ENCODE results near the gene TTR.

The TTR gene

GRCh38 chr18:31591628-31592027, at the start of gene TTR:
TTR (plus strand) TSS chr18:31591877; CDS start chr18:31591903, 26 bp downstream.
- DNase-seq (ENCODE audit: low read depth) = no peak

- DNase-seq (ENCODE audit: low read depth) = no peak
Measured at GRCh38 chr18:31546476-31546875, 45.2 kb upstream of the TTR start.

- DNase-seq (ENCODE audit: low read depth) = no peak
Measured at GRCh38 chr18:31548853-31549252, 42.8 kb upstream of the TTR start.

- DNase-seq (ENCODE audit: low read depth) = no peak
Measured at GRCh38 chr18:31549416-31549815, 42.3 kb upstream of the TTR start.

GRCh38 chr18:31551883-31552282, 39.8 kb upstream of the TTR start:
- no peak for DNase-seq (ENCODE audit: low read depth)

GRCh38 chr18:31553800-31554199, 37.9 kb upstream of the TTR start:
- DNase-seq (ENCODE audit: low read depth) = no peak

GRCh38 chr18:31554776-31555175, 36.9 kb upstream of the TTR start:
- no peak for DNase-seq (ENCODE audit: low read depth)

- no peak for DNase-seq (ENCODE audit: low read depth)
Measured at GRCh38 chr18:31555971-31556747, 35.5 kb upstream of the TTR start.

GRCh38 chr18:31557446-31557845, 34.2 kb upstream of the TTR start:
- no peak for DNase-seq (ENCODE audit: low read depth)

GRCh38 chr18:31558567-31558966, 33.1 kb upstream of the TTR start:
- no peak for DNase-seq (ENCODE audit: low read depth)

- DNase-seq (ENCODE audit: low read depth) = no peak
Measured at GRCh38 chr18:31562726-31563125, 29.0 kb upstream of the TTR start.

GRCh38 chr18:31563778-31564177, 27.9 kb upstream of the TTR start:
- no peak for DNase-seq (ENCODE audit: low read depth)

- DNase-seq (ENCODE audit: low read depth) = no peak
Measured at GRCh38 chr18:31565345-31565744, 26.3 kb upstream of the TTR start.

- no peak for DNase-seq (ENCODE audit: low read depth)
Measured at GRCh38 chr18:31565782-31566512, 25.7 kb upstream of the TTR start.

GRCh38 chr18:31566576-31567306, 24.9 kb upstream of the TTR start:
- no peak for DNase-seq (ENCODE audit: low read depth)

GRCh38 chr18:31572368-31572767, 19.3 kb upstream of the TTR start:
- DNase-seq (ENCODE audit: low read depth) = no peak

GRCh38 chr18:31573051-31573450, 18.6 kb upstream of the TTR start:
- no peak for DNase-seq (ENCODE audit: low read depth)

GRCh38 chr18:31574359-31574758, 17.3 kb upstream of the TTR start:
- no peak for DNase-seq (ENCODE audit: low read depth)

- DNase-seq (ENCODE audit: low read depth) = no peak
Measured at GRCh38 chr18:31575515-31576257, 16.0 kb upstream of the TTR start.

- DNase-seq (ENCODE audit: low read depth) = no peak
Measured at GRCh38 chr18:31576670-31577069, 15.0 kb upstream of the TTR start.

- no peak for DNase-seq (ENCODE audit: low read depth)
Measured at GRCh38 chr18:31577195-31577594, 14.5 kb upstream of the TTR start.

GRCh38 chr18:31578126-31578525, 13.6 kb upstream of the TTR start:
- DNase-seq (ENCODE audit: low read depth) = no peak

Measured in stimulated activated CD8-positive, alpha-beta memory T cell treated with anti-CD3 and anti-CD28 coated beads, Interleukin-15, amount 100 ng/mL, for 24 hours (primary cell).